HTERT RPE-1 (cell line): ENCODE data around the gene SELP.

ENCODE experiments used
- in situ Hi-C: fragments of 300-500 bp; cut with MboI; formaldehyde crosslinking; loops from 4 replicates; pipeline ENCODE4 v1.14.3; 2020; ENCODE audit warnings: low sequenced_read_pairs

The SELP gene

GRCh38 chr1:169577981-169578738 lies 51.8 kb downstream of the SELP start:
- in situ Hi-C loops: no loop called here

- in situ Hi-C loops: no loop called here
Measured at GRCh38 chr1:169576935-169577331, 53.0 kb downstream of the SELP start.

GRCh38 chr1:169576241-169576934 lies 53.5 kb downstream of the SELP start:
- in situ Hi-C loops: no loop called here

GRCh38 chr1:169574336-169574735 lies 55.6 kb downstream of the SELP start:
- in situ Hi-C loops: no loop called here

- in situ Hi-C loops: no loop called here
Measured at GRCh38 chr1:169572187-169572586, 57.7 kb downstream of the SELP start.

GRCh38 chr1:169571450-169571849 lies 58.5 kb downstream of the SELP start:
- in situ Hi-C loops: no loop called here

GRCh38 chr1:169570172-169570574 lies 59.8 kb downstream of the SELP start:
- in situ Hi-C loops: no loop called here

GRCh38 chr1:169568497-169568896 lies 61.4 kb downstream of the SELP start:
- in situ Hi-C loops: no loop called here

- in situ Hi-C loops: no loop called here
Measured at GRCh38 chr1:169565335-169566271, 64.3 kb downstream of the SELP start.

- in situ Hi-C loops: no loop called here
Measured at GRCh38 chr1:169563650-169564049, 66.3 kb downstream of the SELP start.

- in situ Hi-C loops: no loop called here
Measured at GRCh38 chr1:169563019-169563615, 66.8 kb downstream of the SELP start.

- in situ Hi-C loops: no loop called here
Measured at GRCh38 chr1:169561692-169562091, 68.2 kb downstream of the SELP start.

GRCh38 chr1:169557131-169557530 lies 72.8 kb downstream of the SELP start:
- in situ Hi-C loops: no loop called here

GRCh38 chr1:169550294-169550693 lies 79.6 kb downstream of the SELP start:
- in situ Hi-C loops: no loop called here

GRCh38 chr1:169548282-169548681 lies 81.6 kb downstream of the SELP start:
- in situ Hi-C loops: no loop called here

GRCh38 chr1:169546087-169546995 lies 83.6 kb downstream of the SELP start:
- in situ Hi-C loops: no loop called here

GRCh38 chr1:169545472-169545871 lies 84.5 kb downstream of the SELP start:
- in situ Hi-C loops: no loop called here

GRCh38 chr1:169538998-169539871 lies 90.7 kb downstream of the SELP start:
- in situ Hi-C loops: no loop called here
